GM12874 (cell line): ENCODE results near the gene RICTOR.

Source experiments
- TF ChIP-seq, protein P1 (sequence below): IDR thresholded peaks from 2 replicates; pipeline ENCODE4 v1.5.1; 2011; ENCODE audit warnings: low read depth, mild to moderate bottlenecking, control low read depth, low read length, moderate library complexity; ENCODE audit not compliant: insufficient read depth

The RICTOR gene

DNA sequence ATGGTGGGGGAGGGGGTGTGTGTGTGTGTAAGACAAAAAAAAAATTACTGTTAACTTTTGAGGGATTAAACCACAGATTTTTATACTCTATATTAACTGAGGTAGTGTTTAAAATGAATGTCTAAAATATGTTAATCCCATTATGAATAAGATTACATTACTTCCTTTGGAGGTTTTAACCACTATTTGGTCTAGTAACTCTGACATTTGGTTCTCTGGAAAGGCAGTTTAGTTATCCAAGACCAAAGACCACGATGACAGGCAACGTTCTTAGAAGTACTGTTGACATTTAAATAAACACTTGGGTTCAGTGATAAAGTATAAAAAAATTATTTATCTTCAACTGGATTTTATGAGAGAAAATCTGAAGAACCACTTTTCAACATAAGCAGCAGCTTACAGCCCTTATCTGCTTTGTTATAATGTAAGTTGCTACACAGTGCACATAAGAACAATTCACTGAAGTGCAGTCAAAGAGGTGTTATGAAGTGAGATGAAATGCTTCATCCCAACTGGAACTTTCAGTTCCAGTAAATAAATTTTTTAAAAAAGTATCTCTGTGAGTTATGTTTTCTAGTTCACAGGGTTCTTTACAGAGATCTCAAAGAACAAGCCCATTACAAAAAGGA lies 133.9 kb downstream of the RICTOR start:
- TF ChIP-seq, protein P1, sequence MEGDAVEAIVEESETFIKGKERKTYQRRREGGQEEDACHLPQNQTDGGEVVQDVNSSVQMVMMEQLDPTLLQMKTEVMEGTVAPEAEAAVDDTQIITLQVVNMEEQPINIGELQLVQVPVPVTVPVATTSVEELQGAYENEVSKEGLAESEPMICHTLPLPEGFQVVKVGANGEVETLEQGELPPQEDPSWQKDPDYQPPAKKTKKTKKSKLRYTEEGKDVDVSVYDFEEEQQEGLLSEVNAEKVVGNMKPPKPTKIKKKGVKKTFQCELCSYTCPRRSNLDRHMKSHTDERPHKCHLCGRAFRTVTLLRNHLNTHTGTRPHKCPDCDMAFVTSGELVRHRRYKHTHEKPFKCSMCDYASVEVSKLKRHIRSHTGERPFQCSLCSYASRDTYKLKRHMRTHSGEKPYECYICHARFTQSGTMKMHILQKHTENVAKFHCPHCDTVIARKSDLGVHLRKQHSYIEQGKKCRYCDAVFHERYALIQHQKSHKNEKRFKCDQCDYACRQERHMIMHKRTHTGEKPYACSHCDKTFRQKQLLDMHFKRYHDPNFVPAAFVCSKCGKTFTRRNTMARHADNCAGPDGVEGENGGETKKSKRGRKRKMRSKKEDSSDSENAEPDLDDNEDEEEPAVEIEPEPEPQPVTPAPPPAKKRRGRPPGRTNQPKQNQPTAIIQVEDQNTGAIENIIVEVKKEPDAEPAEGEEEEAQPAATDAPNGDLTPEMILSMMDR = no peak

DNA sequence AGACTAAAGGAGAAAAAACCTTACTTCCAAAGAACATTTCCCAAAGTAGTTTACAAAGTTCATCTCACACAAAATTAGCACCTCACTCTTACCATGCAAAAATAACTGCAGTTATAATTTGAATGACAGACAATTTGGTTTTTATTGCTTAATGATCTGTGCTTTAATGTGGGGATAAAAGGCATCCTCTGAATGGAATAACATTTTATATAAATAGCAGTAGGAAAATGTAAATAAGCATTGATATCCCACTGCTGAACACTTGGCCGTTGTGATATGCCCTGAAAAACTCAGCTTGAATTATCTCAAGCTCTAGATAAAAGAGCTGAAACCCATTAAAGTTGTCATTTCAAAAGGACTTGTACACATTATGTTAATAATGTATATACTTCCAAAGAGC lies 135.2 kb downstream of the RICTOR start:
- TF ChIP-seq, protein P1 = no peak

DNA sequence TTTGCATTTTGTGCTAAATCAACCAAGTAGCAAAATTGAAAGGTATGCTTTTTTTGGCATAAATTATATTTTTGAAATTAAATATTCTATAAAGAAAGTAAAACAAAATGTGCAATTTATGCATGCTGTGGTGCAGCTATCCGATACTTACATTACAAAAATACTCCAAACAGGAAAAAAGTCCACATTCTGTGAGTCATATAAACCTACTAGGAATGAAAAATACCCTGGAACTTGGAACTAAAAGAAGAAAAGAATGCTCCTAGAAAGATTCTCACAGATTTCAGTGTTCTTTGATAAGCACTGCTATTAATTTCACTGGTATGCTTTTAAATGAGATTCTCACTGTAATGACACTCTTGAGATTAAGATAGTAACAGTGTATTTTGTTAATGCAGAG lies 135.8 kb downstream of the RICTOR start:
- TF ChIP-seq, protein P1 = no peak

DNA sequence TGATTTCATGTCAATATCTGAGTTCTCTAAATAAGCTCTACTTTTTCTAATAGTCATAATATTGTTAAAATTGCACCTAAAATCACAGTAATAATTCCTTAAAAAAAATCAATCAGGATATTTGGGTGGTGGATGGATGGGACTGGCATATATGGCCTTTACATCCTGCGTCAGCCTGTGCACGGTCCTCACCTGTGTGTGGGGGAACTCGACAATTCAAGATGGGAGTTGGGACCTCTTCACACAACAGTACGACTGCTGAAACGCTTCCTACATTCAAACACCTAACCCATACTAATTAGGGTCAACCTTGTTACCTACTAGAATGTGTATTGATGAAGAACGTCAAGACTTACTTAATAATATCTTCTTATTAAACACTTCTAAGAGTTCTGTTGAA lies 137.9 kb downstream of the RICTOR start:
- TF ChIP-seq, protein P1 = no peak

DNA sequence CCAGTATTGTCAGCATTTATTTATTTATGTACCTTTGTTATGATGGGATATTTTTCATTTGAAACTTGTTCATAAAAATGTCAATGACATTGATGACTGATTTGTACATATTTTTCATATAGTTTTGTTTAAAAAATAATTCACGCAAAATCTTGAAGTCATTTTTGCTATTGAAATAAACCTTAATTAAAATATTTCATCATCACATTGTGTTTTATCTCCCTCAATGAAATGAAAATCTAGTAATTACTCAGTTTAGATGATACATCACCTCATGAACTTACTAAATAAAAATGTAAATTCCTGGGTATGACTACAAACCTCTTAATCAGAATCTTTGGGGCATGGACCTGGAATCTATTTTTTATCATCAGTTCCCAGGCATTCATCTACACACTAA lies 138.8 kb downstream of the RICTOR start:
- TF ChIP-seq, protein P1 = no peak

DNA sequence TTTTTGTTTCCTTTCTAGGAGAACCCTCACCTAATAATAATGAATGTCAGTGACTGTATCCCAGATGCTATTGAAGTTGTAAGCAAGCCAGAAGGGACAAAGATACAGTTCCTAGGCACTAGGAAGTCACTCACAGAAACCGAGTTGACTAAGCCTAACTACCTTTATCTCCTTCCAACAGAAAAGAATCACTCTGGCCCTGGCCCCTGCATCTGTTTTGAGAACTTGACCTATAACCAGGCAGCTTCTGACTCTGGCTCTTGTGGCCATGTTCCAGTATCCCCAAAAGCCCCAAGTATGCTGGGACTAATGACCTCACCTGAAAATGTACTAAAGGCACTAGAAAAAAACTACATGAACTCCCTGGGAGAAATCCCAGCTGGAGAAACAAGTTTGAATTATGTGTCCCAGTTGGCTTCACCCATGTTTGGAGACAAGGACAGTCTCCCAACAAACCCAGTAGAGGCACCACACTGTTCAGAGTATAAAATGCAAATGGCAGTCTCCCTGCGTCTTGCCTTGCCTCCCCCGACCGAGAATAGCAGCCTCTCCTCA lies 141.3 kb downstream of the RICTOR start:
- TF ChIP-seq, protein P1 = no peak

DNA sequence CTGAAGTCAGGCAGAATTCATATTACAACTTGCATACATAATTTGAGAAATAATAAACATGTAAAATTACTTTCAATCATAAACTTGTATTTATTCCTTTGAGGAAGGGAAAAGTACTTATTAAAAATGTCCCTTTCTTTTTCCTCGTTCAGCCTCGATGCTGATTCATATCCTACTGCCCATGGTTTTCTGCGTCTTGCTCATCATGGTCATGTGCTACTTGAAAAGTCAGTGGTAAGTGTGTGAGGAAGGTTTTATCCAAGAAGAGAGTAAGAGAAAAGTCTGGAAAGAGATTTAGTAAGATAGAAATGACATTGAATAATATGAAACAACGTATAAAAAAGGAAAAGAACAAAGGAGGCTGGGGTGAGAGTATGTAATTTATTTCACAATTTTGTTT lies 142.5 kb downstream of the RICTOR start:
- TF ChIP-seq, protein P1 = no peak

DNA sequence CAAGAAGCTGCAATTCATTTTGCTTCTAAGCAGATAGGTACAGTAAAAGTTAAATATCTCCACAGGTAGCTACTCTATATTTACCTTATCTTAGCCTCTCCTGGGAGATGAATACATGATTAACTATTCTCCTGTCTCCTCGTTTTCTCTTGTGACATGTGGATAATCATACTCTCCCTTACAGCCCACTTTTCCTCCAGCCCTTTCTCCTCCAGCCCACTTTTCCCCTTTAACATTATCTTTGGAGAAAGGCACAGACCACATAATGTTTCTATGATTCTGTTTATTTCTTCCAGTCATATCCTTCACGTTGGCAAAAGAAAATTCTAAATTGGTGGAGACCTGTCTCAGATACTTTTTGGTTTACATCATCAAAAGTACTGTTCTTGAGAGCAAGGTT lies 144.4 kb downstream of the RICTOR start:
- TF ChIP-seq, protein P1 = no peak
